ENCODE results near the gene MAB21L2. TPM values are rescaled to one million over a fixed set of nuclear protein-coding genes. Genes with fewer than 3 reads are reported as not detected.

The MAB21L2 gene
- total RNA-seq, 1 experiment from 2014 or later: not detected

DNA sequence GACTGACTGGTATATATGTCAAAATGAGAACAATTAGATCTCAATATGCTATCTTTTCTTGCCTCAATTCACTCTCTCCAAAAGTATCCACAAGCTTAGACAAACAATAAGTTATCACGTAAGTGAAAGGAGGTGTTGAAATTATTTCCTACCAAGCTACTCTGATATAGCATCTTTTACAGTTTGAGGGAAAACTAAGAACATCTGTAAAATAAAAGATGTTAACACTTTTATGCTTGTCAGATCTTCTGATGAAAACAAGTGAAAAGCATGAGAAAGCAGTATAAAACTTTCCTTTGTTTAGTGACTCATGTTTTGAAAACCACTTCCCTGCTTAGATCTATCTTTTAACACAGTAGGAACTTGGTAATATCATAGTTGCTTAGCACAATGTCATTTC lies 8.4 kb upstream of the MAB21L2 start:
- no peak overlapping the region for H3K4me3 Mint-ChIP-seq
- no peak overlapping the region for H3K27ac ChIP-seq (ENCODE audit: insufficient read length, low read depth, low read length)
- H4K91ac ChIP-seq (ENCODE audit: insufficient read length, low read depth, low read length): no peak overlapping the region
- H2BK120ac ChIP-seq (ENCODE audit: low read depth, low read length, poor library complexity, severe bottlenecking): no peak overlapping the region
- no peak for DNase-seq
- H4K5ac ChIP-seq (ENCODE audit: insufficient read length, low read depth, low read length): no peak overlapping the region
- H3K27ac Mint-ChIP-seq: no peak overlapping the region
- H3K79me1 ChIP-seq (ENCODE audit: insufficient read depth, low read depth, low read length, poor library complexity, severe bottlenecking): no peaks in the 10 kb centered on the region
- H3K4ac ChIP-seq (ENCODE audit: low read depth, low read length): no peak overlapping the region
- no peak overlapping the region for H2BK20ac ChIP-seq (ENCODE audit: low read depth, low read length, poor library complexity, severe bottlenecking)
- no peak overlapping the region for H2AK5ac ChIP-seq (ENCODE audit: insufficient read length, low read length)
- no peak overlapping the region for H3K14ac ChIP-seq (ENCODE audit: insufficient read depth, low read length)
- no peak overlapping the region for H2BK15ac ChIP-seq (ENCODE audit: low read depth, low read length)
- no peak overlapping the region for H3K23ac ChIP-seq (ENCODE audit: insufficient read length, low read depth, low read length)
- no peak overlapping the region for H3K18ac ChIP-seq (ENCODE audit: insufficient read length, low read depth, low read length)
- H3K23me2 ChIP-seq (ENCODE audit: insufficient read length, low read depth, low read length, poor library complexity, severe bottlenecking): no peaks in the 10 kb centered on the region
- no peak overlapping the region for H4K8ac ChIP-seq (replicated peaks; ENCODE audit: insufficient read length, low read depth, low read length)
- no peaks in the 10 kb centered on the region for H3K9me3 ChIP-seq (ENCODE audit: control insufficient read depth, low read depth, low read length)
- no peaks in the 10 kb centered on the region for H3K9me3 Mint-ChIP-seq
- no peaks in the 10 kb centered on the region for H3K27me3 ChIP-seq (ENCODE audit: insufficient read depth, low read length)
- no peak overlapping the region for H3K9ac ChIP-seq (ENCODE audit: extremely low read depth, insufficient read length, low read length)
- no peaks in the 10 kb centered on the region for H4K20me1 ChIP-seq (ENCODE audit: control insufficient read depth, insufficient read depth, insufficient read length)
- no peak overlapping the region for H3K56ac ChIP-seq (ENCODE audit: insufficient read length, low read depth, low read length)
- peaks cover 2% of the 10 kb centered on the region for H3K27me3 Mint-ChIP-seq (ENCODE audit: low read depth)
- H3K4me1 ChIP-seq (ENCODE audit: insufficient read depth, low read length): no peaks in the 10 kb centered on the region
- no peak overlapping the region for H3K4me2 ChIP-seq (ENCODE audit: insufficient read depth, insufficient read length, low read length)
- no CpG with 5 or more reads among the region's 1 CpG for WGBS (ENCODE audit: extremely low coverage, insufficient read length, low lambda C conversion rate)
- H3K36me3 Mint-ChIP-seq (ENCODE audit: insufficient read depth in 1 of 3, low read depth in 3 of 3): no peaks in the 10 kb centered on the region
- TF ChIP-seq, protein P1, sequence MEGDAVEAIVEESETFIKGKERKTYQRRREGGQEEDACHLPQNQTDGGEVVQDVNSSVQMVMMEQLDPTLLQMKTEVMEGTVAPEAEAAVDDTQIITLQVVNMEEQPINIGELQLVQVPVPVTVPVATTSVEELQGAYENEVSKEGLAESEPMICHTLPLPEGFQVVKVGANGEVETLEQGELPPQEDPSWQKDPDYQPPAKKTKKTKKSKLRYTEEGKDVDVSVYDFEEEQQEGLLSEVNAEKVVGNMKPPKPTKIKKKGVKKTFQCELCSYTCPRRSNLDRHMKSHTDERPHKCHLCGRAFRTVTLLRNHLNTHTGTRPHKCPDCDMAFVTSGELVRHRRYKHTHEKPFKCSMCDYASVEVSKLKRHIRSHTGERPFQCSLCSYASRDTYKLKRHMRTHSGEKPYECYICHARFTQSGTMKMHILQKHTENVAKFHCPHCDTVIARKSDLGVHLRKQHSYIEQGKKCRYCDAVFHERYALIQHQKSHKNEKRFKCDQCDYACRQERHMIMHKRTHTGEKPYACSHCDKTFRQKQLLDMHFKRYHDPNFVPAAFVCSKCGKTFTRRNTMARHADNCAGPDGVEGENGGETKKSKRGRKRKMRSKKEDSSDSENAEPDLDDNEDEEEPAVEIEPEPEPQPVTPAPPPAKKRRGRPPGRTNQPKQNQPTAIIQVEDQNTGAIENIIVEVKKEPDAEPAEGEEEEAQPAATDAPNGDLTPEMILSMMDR (conservative IDR thresholded peaks at IDR 0.05): no peak
- no peak overlapping the region for H2BK5ac ChIP-seq (ENCODE audit: insufficient read length, low read length)
- H2BK12ac ChIP-seq (ENCODE audit: insufficient read length, low read depth, low read length): no peak overlapping the region
- H2AFZ ChIP-seq (ENCODE audit: low read length): no peak overlapping the region
- peaks cover under 1 to 4% of the 10 kb centered on the region in 2 experiments; a peak in 2 of 4 replicates for H3K4me1 Mint-ChIP-seq
- H3T11ph ChIP-seq (ENCODE audit: low read length): no peak overlapping the region
- no peaks in the 10 kb centered on the region for H3K79me2 ChIP-seq (ENCODE audit: insufficient read depth, low read length)

All from H9 (cell line).